ENCODE results near the gene PDSS1. TPM values are rescaled to one million over a fixed set of nuclear protein-coding genes. Genes with fewer than 3 reads are reported as not detected.
A peak's percentile ranks its signal among the peaks of the same experiment; 100 is the strongest.
"Not testable (repeated sequence)": the region's sequence is repeated elsewhere in the genome, so short reads cannot be mapped to it uniquely, and the experiment has no call there.

Gene PDSS1
- polyA plus RNA-seq, 1 of the 3 experiments (the other 2 are of a cell fraction), result 14.9 TPM

DNA sequence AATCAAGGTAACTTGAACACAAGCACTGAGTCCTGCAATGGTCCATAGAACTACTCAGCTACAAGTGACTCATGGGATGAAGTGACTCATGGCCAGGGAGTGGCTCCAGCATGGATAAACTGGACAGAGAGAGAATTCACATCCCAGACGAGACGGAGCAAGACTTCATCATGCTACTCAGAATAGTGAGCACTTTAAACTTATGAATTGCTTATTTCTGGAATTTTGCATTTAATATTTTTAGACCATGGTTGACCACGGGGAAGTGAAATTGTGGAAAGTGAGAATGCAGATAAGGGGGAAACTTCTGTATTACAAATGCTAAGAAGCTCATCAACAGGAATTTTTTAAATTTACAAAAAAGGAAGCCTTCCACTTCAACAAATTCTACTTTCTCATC is 15.5 kb upstream of the PDSS1 start:
- H2AFZ ChIP-seq (ENCODE audit: low read depth), result peak overlapping the region; percentile 70; the same call in 1 of the 2 replicates
- H4K20me1 ChIP-seq (ENCODE audit: insufficient read depth); H3K9me2 ChIP-seq; H3K9me3 ChIP-seq; H3F3A ChIP-seq (replicated peaks; ENCODE audit: insufficient read depth); H3K9ac ChIP-seq; H3K4me3 ChIP-seq (ENCODE audit: low read depth in 2 of 2, low read length in 1 of 2); H3K79me2 ChIP-seq (ENCODE audit: insufficient read depth); H3K27ac ChIP-seq (ENCODE audit: low read depth in 2 of 2, low read length in 1 of 2); POLR2A ChIA-PET; H3K27me3 ChIP-seq (ENCODE audit: insufficient read depth); H3K36me3 ChIP-seq (replicated peaks in 1 of 2; ENCODE audit: control insufficient read depth in 1 of 2, insufficient read depth in 2 of 2, low read length in 1 of 2); H3K4me2 ChIP-seq; H3K4me1 ChIP-seq (ENCODE audit: control insufficient read depth in 1 of 2, insufficient read depth in 2 of 2, low read depth in 1 of 2, low read length in 1 of 2); DNase-seq: not testable (repeated sequence)
- TF ChIP-seq JUND (IDR thresholded peaks at IDR 0.05) (peak; percentile 12; the same call in 1 of the 2 replicates), FOSL2 (IDR thresholded peaks at IDR 0.05; ENCODE audit: borderline replicate concordance, low read depth) (peak; percentile 40; the same call in 1 of the 2 replicates)
- CTCF ChIA-PET, result interaction anchor here (0.7 kb wide), 1 partner anchor 199 kb away, joined by 3 read pairs; no protein-coding TSS in a partner anchor
- WGBS (ENCODE audit: low lambda C conversion rate), result 1% methylated on average over 3 of the region's 3 CpGs

DNA sequence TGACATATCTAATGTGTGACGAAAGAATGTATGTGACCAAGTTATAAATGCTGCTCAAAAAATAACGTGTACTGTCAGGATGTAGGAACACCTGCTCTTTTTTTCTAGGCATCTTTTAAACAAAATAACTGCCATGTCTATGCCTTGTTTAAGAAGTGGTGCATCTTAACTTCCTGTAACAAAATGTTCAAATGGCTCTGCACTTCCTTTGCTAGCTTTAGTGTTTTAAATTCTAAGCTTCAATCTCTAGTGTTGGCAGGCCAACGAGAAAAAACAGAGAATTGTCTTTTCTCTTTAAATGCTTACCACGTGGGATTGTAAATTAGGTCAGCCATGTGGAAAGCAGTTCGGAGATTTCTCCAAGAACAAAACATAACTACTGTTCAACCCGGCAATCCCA is 14.6 kb upstream of the PDSS1 start:
- H3K4me1 ChIP-seq (ENCODE audit: control insufficient read depth in 1 of 2, insufficient read depth in 2 of 2, low read depth in 1 of 2, low read length in 1 of 2), result no peaks in the 10 kb centered on the region
- H3K27ac ChIP-seq (ENCODE audit: low read depth in 2 of 2, low read length in 1 of 2), result no peak overlapping the region
- H3K4me2 ChIP-seq, result no peak overlapping the region
- TF ChIP-seq GATA2 (CRISPR knock-in tag; IDR thresholded peaks at IDR 0.05) (no peak), FOSL2 (IDR thresholded peaks at IDR 0.05; ENCODE audit: borderline replicate concordance, low read depth) (no peak), SIN3A (IDR thresholded peaks at IDR 0.05; ENCODE audit: borderline replicate concordance, low read depth, low read length) (no peak), RFX5 (IDR thresholded peaks at IDR 0.05; ENCODE audit: low read length) (no peak), NRF1 (IDR thresholded peaks at IDR 0.05; ENCODE audit: low read depth, low read length) (no peak), RCOR1 (IDR thresholded peaks at IDR 0.05; ENCODE audit: low read length) (no peak), CHD2 (IDR thresholded peaks at IDR 0.05; ENCODE audit: low read length, partially characterized antibody) (no peak), TCF12 (IDR thresholded peaks at IDR 0.05) (no peak), POLR2AphosphoS5 (IDR thresholded peaks at IDR 0.05; ENCODE audit: low read depth, low read length) (no peak), NFIC (IDR thresholded peaks at IDR 0.05; ENCODE audit: borderline replicate concordance) (no peak), EP300 (IDR thresholded peaks at IDR 0.05; ENCODE audit: borderline replicate concordance in 1 of 2, low read depth in 1 of 2, low read length in 1 of 2) (no peak), RAD21 (IDR thresholded peaks at IDR 0.05; ENCODE audit: low read length) (no peak), FOXM1 (IDR thresholded peaks at IDR 0.05; ENCODE audit: low read depth) (no peak), YY1 (IDR thresholded peaks at IDR 0.05; ENCODE audit: low read depth) (no peak), JUND (IDR thresholded peaks at IDR 0.05) (no peak), MEF2A (IDR thresholded peaks at IDR 0.05; ENCODE audit: borderline replicate concordance, low read depth) (no peak)
- TF ChIP-seq, protein P1, sequence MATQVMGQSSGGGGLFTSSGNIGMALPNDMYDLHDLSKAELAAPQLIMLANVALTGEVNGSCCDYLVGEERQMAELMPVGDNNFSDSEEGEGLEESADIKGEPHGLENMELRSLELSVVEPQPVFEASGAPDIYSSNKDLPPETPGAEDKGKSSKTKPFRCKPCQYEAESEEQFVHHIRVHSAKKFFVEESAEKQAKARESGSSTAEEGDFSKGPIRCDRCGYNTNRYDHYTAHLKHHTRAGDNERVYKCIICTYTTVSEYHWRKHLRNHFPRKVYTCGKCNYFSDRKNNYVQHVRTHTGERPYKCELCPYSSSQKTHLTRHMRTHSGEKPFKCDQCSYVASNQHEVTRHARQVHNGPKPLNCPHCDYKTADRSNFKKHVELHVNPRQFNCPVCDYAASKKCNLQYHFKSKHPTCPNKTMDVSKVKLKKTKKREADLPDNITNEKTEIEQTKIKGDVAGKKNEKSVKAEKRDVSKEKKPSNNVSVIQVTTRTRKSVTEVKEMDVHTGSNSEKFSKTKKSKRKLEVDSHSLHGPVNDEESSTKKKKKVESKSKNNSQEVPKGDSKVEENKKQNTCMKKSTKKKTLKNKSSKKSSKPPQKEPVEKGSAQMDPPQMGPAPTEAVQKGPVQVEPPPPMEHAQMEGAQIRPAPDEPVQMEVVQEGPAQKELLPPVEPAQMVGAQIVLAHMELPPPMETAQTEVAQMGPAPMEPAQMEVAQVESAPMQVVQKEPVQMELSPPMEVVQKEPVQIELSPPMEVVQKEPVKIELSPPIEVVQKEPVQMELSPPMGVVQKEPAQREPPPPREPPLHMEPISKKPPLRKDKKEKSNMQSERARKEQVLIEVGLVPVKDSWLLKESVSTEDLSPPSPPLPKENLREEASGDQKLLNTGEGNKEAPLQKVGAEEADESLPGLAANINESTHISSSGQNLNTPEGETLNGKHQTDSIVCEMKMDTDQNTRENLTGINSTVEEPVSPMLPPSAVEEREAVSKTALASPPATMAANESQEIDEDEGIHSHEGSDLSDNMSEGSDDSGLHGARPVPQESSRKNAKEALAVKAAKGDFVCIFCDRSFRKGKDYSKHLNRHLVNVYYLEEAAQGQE (IDR thresholded peaks at IDR 0.05; ENCODE audit: low read depth, low read length), result no peak
- TF ChIP-seq, protein P2, sequence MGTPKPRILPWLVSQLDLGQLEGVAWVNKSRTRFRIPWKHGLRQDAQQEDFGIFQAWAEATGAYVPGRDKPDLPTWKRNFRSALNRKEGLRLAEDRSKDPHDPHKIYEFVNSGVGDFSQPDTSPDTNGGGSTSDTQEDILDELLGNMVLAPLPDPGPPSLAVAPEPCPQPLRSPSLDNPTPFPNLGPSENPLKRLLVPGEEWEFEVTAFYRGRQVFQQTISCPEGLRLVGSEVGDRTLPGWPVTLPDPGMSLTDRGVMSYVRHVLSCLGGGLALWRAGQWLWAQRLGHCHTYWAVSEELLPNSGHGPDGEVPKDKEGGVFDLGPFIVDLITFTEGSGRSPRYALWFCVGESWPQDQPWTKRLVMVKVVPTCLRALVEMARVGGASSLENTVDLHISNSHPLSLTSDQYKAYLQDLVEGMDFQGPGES (IDR thresholded peaks at IDR 0.05; ENCODE audit: low read depth, low read length), result no peak
- TF ChIP-seq, protein P3, sequence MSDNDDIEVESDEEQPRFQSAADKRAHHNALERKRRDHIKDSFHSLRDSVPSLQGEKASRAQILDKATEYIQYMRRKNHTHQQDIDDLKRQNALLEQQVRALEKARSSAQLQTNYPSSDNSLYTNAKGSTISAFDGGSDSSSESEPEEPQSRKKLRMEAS (IDR thresholded peaks at IDR 0.05; ENCODE audit: low read depth), result no peak
- TF ChIP-seq, protein P4, sequence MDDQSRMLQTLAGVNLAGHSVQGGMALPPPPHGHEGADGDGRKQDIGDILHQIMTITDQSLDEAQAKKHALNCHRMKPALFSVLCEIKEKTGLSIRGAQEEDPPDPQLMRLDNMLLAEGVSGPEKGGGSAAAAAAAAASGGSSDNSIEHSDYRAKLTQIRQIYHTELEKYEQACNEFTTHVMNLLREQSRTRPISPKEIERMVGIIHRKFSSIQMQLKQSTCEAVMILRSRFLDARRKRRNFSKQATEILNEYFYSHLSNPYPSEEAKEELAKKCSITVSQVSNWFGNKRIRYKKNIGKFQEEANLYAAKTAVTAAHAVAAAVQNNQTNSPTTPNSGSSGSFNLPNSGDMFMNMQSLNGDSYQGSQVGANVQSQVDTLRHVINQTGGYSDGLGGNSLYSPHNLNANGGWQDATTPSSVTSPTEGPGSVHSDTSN (IDR thresholded peaks at IDR 0.05), result no peak
- no peaks in the 10 kb centered on the region for H3F3A ChIP-seq (replicated peaks; ENCODE audit: insufficient read depth)
- no peak overlapping the region for H2AFZ ChIP-seq (ENCODE audit: low read depth)
- no peaks in the 10 kb centered on the region for H3K9me2 ChIP-seq
- H3K4me3 ChIP-seq (ENCODE audit: low read depth in 2 of 2, low read length in 1 of 2), result no peak overlapping the region
- no peak overlapping the region for H3K9ac ChIP-seq
- H3K36me3 ChIP-seq (replicated peaks in 1 of 2; ENCODE audit: control insufficient read depth in 1 of 2, insufficient read depth in 2 of 2, low read length in 1 of 2), result no peaks in the 10 kb centered on the region
- ChIA-PET POLR2A (no interaction called here), CTCF (interaction anchor here (0.6 to 1.0 kb wide), 4 partner anchors 24 to 198 kb away, joined by 3 to 4 read pairs (median 3); no protein-coding TSS in a partner anchor)
- H3K27me3 ChIP-seq (ENCODE audit: insufficient read depth), result no peaks in the 10 kb centered on the region
- no peaks in the 10 kb centered on the region for H3K9me3 ChIP-seq
- 46% methylated on average over 6 of the region's 6 CpGs for WGBS (ENCODE audit: low lambda C conversion rate)
- H4K20me1 ChIP-seq (ENCODE audit: insufficient read depth), result no peaks in the 10 kb centered on the region
- no peaks in the 10 kb centered on the region for H3K79me2 ChIP-seq (ENCODE audit: insufficient read depth)
- DNase-seq, result no peak

All from SK-N-SH (cell line).